Keratinocyte (primary cell): ENCODE results near the gene DDX28.

Experiments
- EZH2 ChIP-seq: IDR thresholded peaks from one replicate; pipeline ENCODE4 v1.6.1; 2012; ENCODE audit warnings: inconsistent platforms, mild to moderate bottlenecking, low read length, moderate library complexity
- TF ChIP-seq, protein P1 (sequence below), 3 experiments: IDR thresholded peaks in 1 of 3; conservative IDR thresholded peaks in 1 of 3; optimal IDR thresholded peaks in 1 of 3; 2 replicates in 2 of 3; 3 replicates in 1 of 3; pipeline versions ENCODE3 to v1.5.1; 2011; ENCODE audit warnings: low read length in 3 of 3, mild to moderate bottlenecking in 3 of 3, moderate library complexity in 2 of 3, control low read depth in 1 of 3, inconsistent platforms in 1 of 3; ENCODE audit not compliant: insufficient read depth in 2 of 3; ENCODE audit errors: extremely low read depth in 1 of 3

DNA sequence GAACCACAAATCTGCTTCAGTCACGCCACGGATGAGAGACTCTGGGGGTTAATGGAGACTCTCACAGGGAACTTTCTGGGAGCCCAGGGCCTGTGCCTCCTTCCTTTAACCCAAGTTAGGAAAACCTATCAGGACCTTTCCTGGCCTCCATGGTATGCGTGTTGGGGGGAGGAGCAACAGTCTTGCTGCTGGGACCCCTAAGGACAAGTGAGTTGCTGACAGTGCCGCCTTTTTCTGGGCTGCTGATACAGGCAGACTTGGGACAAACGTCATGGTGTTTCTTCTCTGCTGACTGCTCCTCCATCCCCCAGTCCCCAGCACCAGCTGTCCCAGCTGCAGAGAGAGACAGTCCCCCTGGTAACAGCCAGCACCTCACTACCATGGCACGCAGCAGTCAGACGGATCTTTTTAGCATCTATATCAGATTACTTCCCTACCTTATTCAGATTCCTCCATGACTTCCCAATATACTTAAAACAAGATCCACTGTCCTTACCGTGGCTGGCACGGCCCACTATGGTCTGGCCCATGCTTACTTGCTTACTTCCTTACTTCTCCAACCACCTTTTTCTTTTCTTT, 13.8 kb downstream of the DDX28 start:
- TF ChIP-seq, protein P1, sequence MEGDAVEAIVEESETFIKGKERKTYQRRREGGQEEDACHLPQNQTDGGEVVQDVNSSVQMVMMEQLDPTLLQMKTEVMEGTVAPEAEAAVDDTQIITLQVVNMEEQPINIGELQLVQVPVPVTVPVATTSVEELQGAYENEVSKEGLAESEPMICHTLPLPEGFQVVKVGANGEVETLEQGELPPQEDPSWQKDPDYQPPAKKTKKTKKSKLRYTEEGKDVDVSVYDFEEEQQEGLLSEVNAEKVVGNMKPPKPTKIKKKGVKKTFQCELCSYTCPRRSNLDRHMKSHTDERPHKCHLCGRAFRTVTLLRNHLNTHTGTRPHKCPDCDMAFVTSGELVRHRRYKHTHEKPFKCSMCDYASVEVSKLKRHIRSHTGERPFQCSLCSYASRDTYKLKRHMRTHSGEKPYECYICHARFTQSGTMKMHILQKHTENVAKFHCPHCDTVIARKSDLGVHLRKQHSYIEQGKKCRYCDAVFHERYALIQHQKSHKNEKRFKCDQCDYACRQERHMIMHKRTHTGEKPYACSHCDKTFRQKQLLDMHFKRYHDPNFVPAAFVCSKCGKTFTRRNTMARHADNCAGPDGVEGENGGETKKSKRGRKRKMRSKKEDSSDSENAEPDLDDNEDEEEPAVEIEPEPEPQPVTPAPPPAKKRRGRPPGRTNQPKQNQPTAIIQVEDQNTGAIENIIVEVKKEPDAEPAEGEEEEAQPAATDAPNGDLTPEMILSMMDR (optimal IDR thresholded peaks at IDR 0.05 in 1 of 3, IDR thresholded peaks at IDR 0.05 in 1 of 3, conservative IDR thresholded peaks at IDR 0.05 in 1 of 3; ENCODE audit: extremely low read depth in 1 of 3, insufficient read depth in 2 of 3, low read length in 3 of 3), result no peak
- TF ChIP-seq EZH2, result no peak
